Measurements from ENCODE around the gene HSPA1A. TPM values are rescaled to one million over a fixed set of nuclear protein-coding genes. Genes with fewer than 3 reads are reported as not detected.
A peak's percentile ranks its signal among the peaks of the same experiment; 100 is the strongest.
"Not testable (repeated sequence)": the region's sequence is repeated elsewhere in the genome, so short reads cannot be mapped to it uniquely, and the experiment has no call there.

The HSPA1A gene
- total RNA-seq, 4 donors from 2014 or later: 235 to 451 (median 370) TPM

DNA sequence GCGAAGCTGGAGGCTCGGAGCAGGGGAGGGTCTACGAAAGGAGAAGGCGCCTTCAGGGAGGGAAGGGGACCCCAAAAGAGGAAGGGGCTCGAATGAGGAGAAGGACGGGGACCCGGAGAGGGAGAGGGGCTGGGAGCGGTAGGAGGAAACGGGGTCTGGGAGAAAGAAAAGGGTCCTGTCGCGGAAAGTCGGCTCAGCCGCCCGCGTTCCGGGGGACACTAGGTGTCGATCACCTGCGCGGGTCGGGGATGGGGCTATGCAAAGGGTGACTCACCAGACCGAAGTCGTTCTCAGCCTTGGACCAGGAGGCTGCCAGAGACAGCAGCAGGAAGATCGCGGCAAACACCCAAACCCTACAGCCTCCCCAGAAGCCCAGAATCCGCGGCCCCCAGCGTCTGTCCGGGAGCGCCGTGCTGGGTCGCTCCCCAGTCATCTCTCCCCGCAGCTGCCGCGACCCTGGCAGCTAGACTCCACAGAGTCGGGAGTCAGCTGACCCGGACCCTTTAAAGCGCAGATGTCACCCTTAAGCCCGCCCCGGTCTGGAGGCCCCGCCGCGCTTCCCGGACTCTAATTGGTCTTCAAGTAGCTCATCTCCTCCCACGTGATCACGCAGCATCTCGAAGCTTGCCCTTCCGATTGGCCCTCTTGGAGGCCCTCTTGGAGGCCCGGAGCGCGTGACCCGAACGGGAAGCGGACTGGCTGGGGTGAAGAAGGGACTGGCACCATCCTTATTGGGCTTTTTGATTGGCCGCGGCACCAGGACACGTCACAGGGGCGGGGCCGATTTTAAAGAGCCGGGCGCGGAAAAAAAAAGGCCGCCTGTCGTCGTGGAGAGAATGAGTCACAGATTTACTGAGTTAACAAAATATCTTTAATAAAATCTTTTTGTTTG lies 47.2 kb downstream of the HSPA1A start, which contains the start of gene NEU1:
Gene NEU1 (minus strand): TSS at position 478 of the 892 bp plus-strand sequence. CDS start 45 bp downstream, at position 433.
- under 1% methylated on average over 41 of the region's 64 CpGs for WGBS
- H3K27me3 ChIP-seq: no peaks in the 10 kb centered on the region
- intact Hi-C loops (cut with DNase I): loop anchor here (10.0 kb wide), 1 partner anchor 178 kb away; the partner anchor contains the start of gene LY6G5C
- H3K4me1 ChIP-seq: peaks cover 20 to 35% (median 27%) of the 10 kb centered on the region in 4 donors
- TF ChIP-seq EP300 (IDR thresholded peaks at IDR 0.05): no peak
- TF ChIP-seq POLR2A (IDR thresholded peaks at IDR 0.05; ENCODE audit: low read depth): peak; percentile 93
- TF ChIP-seq POLR2AphosphoS5 (IDR thresholded peaks at IDR 0.05): peak; percentile 98
- peak within 1 kb of the TSS; percentile 76 to 92 (median 84) for H3K4me3 ChIP-seq
- H3K27ac ChIP-seq (replicated peaks in 1 of 4): peak within 1 kb of the TSS; percentile 89 to 95 (median 92)
- peak; percentile 100 for DNase-seq (ENCODE audit: extremely low spot score)
- peaks cover 15 to 37% (median 34%) of the 10 kb centered on the region in 4 donors for H3K36me3 ChIP-seq
- H3K9me3 ChIP-seq: no peaks in the 10 kb centered on the region

DNA sequence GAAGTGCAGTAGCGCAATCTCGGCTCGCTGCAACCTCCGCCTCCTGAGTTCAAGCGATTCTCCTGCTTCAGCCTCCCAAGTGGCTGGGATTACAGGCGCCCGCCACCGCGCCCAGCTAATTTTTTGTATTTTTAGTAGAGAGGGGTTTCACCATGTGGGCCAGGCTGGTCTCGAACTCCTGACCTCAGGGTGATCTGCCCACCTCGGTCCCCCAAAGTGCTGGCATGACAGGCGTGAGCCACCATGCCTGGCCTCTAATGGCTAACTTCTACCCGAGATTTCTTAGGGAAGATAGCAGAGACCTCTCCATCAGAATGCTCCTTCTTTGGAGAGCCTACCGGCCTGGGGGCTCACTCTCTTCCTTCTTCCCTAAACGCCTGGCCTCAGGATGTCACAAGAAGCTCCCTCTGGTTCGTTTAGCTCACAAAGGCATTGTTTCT lies 48.8 kb downstream of the HSPA1A start:
- Histone ChIP-seq H3K4me1 (peaks cover 20 to 35% (median 27%) of the 10 kb centered on the region in 4 donors), H3K4me3 (peak overlapping the region; percentile 76 to 92 (median 84)), H3K36me3 (peaks cover 9 to 21% (median 20%) of the 10 kb centered on the region in 4 donors), H3K27ac (replicated peaks in 1 of 4) (peak overlapping the region; percentile 89 to 95 (median 92))
- H3K27me3 ChIP-seq; H3K9me3 ChIP-seq; DNase-seq (ENCODE audit: extremely low spot score): not testable (repeated sequence)
- intact Hi-C loops (cut with DNase I): loop anchor here (10.0 kb wide), 1 partner anchor 179 kb away; the partner anchor contains the start of gene LY6G5C
- 12% methylated on average over 11 of the region's 16 CpGs for WGBS

DNA sequence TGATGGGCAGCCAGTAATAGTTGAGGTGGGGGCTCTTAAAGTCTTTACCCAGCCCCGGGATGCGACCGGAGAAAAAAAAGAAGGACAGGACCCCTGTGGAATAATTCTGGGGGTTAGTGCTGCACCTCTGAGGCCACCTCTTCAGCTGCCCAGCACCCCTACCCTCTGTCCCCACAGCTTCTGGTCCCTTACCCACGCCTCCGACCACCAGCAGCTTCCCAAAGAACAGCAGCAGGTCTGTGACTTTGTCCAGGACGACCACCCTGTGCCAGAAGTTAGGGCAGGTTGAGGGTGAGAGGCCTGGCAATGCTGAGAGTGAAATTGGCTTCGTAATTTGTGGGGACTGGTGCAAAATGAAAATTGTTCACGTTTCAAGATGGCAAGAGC lies 49.5 kb downstream of the HSPA1A start:
- intact Hi-C loops (cut with DNase I): loop anchor here (10.0 kb wide), 1 partner anchor 180 kb away; the partner anchor contains the start of gene LY6G5C
- no peak overlapping the region for H3K4me3 ChIP-seq

DNA sequence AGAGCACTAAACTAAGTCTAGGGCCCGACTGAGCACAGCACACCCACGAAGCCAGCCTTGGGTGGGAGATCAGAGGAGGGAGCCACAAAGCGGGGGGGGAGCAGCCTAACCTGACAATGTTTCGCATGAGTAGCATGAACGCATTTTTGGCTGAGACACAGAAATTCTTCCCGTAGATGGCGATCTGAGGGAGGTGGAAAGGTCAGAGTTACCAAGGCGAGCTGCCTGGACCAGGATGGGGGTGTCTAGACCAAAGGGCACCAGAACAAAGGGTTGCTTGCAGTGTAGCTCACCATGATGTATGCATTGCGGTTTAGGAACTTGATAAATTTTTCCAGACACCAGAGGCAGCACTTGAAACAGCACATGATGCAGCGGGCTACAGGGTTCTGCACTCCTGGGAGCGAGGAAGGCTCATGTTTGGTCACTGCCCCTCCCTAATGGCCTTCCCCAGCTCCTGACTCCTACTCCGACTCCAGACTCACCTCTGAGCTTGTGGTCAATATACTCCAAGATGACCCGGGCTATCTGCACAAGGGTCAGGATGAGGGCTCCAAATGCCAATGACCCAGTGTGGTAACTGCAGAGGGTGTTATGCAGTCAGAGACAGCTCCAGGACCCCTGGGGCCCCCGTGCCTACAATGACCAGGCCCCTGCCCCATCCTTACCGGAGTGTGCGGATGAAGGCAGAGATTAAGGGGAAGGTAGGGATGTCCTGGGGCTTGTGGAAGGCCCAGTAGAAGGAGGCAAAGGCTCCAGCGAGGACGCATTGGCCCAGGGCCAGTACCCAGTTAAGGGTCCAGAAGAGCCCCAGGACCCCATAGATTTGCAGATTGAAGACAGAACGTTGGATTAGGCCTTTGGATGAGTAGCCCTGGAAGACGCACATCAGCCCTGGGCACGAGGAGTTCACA lies 50.1 kb downstream of the HSPA1A start:
- Histone ChIP-seq H3K4me1 (peaks cover 20 to 35% (median 27%) of the 10 kb centered on the region in 4 donors), H3K9me3 (no peaks in the 10 kb centered on the region), H3K36me3 (peaks cover 0 to 8% (median 7%) of the 10 kb centered on the region in 4 donors), H3K4me3 (no peak overlapping the region), H3K27ac (replicated peaks in 1 of 4) (no peak overlapping the region), H3K27me3 (no peaks in the 10 kb centered on the region)
- 83% methylated on average over 20 of the region's 21 CpGs for WGBS
- intact Hi-C loops (cut with DNase I): loop anchor here (10.0 kb wide), 1 partner anchor 181 kb away; the partner anchor contains the start of gene LY6G5C
- DNase-seq (ENCODE audit: extremely low spot score): no peak
- TF ChIP-seq, protein P1, sequence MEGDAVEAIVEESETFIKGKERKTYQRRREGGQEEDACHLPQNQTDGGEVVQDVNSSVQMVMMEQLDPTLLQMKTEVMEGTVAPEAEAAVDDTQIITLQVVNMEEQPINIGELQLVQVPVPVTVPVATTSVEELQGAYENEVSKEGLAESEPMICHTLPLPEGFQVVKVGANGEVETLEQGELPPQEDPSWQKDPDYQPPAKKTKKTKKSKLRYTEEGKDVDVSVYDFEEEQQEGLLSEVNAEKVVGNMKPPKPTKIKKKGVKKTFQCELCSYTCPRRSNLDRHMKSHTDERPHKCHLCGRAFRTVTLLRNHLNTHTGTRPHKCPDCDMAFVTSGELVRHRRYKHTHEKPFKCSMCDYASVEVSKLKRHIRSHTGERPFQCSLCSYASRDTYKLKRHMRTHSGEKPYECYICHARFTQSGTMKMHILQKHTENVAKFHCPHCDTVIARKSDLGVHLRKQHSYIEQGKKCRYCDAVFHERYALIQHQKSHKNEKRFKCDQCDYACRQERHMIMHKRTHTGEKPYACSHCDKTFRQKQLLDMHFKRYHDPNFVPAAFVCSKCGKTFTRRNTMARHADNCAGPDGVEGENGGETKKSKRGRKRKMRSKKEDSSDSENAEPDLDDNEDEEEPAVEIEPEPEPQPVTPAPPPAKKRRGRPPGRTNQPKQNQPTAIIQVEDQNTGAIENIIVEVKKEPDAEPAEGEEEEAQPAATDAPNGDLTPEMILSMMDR (IDR thresholded peaks at IDR 0.05): no peak
- TF ChIP-seq POLR2A (IDR thresholded peaks at IDR 0.05; ENCODE audit: low read depth) (no peak), POLR2AphosphoS5 (IDR thresholded peaks at IDR 0.05) (no peak), EP300 (IDR thresholded peaks at IDR 0.05) (no peak)

More for the DNA sequence above, 49.5 kb downstream of the HSPA1A start:
- TF ChIP-seq POLR2AphosphoS5 (IDR thresholded peaks at IDR 0.05) (no peak), EP300 (IDR thresholded peaks at IDR 0.05) (no peak), POLR2A (IDR thresholded peaks at IDR 0.05; ENCODE audit: low read depth) (no peak)
- TF ChIP-seq, protein P1 (IDR thresholded peaks at IDR 0.05): no peak
- WGBS: 84% methylated on average over 8 of the region's 8 CpGs
- H3K9me3 ChIP-seq: no peaks in the 10 kb centered on the region
- DNase-seq (ENCODE audit: extremely low spot score): no peak
- H3K4me1 ChIP-seq: peaks cover 20 to 35% (median 27%) of the 10 kb centered on the region in 4 donors
- no peak overlapping the region for H3K27ac ChIP-seq (replicated peaks in 1 of 4)
- no peaks in the 10 kb centered on the region for H3K27me3 ChIP-seq
- H3K36me3 ChIP-seq: peaks cover 2 to 15% (median 13%) of the 10 kb centered on the region in 4 donors

Small RNA genes within 50 kb of the gene (small RNA-seq; reads per million reads assigned to genes)
- gene RF00019 (0 reads per million in 3 donors), gene SNORD48 (331 to 1,346 (median 343) reads per million in 3 donors), gene SNORD52 (0 reads per million in 3 donors)

Other genes starting within 250 kb of the HSPA1A start
- not detected for gene LTA, start 243.3 kb upstream of the HSPA1A start, total RNA-seq
- gene TNF, start 240.0 kb upstream of the HSPA1A start, total RNA-seq: 1 to 10 TPM in 1 of 4 donors, under 1 TPM in 1, not detected in 2; 0.17 to 1.5 TPM
- 1 to 10 TPM in 1 of 4 donors, under 1 TPM in 1, not detected in 2; 0.57 to 1.5 TPM for gene LTB, start 233.1 kb upstream of the HSPA1A start, total RNA-seq
- 1 to 10 TPM; 1.9 to 9.3 (median 6.8) TPM for gene LST1, start 229.3 kb upstream of the HSPA1A start, total RNA-seq
- gene NCR3, start 222.5 kb upstream of the HSPA1A start, total RNA-seq: not detected
- 10 to 100 TPM in 3 of 4 donors, 1 to 10 TPM in 1; 9.4 to 41.9 (median 14.4) TPM for gene AIF1, start 200.3 kb upstream of the HSPA1A start, total RNA-seq
- gene PRRC2A, start 194.8 kb upstream of the HSPA1A start, total RNA-seq: 100 to 1,000 TPM in 2 of 4 donors, 10 to 100 TPM in 2; 68.8 to 138 (median 89.2) TPM
- 100 to 1,000 TPM; 173 to 283 (median 217) TPM for gene BAG6, start 162.9 kb upstream of the HSPA1A start, total RNA-seq
- gene APOM, start 159.6 kb upstream of the HSPA1A start, total RNA-seq: 1 to 10 TPM; 1.5 to 3.3 (median 2.0) TPM
- gene C6orf47, start 154.8 kb upstream of the HSPA1A start, total RNA-seq: 10 to 100 TPM; 24.5 to 39.6 (median 34.0) TPM
- 10 to 100 TPM; 15.8 to 21.0 (median 19.4) TPM for gene GPANK1, start 150.5 kb upstream of the HSPA1A start, total RNA-seq
- gene CSNK2B, start 149.5 kb upstream of the HSPA1A start, total RNA-seq: 100 to 1,000 TPM; 132 to 188 (median 153) TPM
- 1 to 10 TPM; 2.9 to 4.0 (median 3.2) TPM for gene LY6G5B, start 145.6 kb upstream of the HSPA1A start, total RNA-seq
- 1 to 10 TPM in 2 of 4 donors, not detected in 2; 2.0 to 2.9 TPM for gene LY6G5C, start 134.5 kb upstream of the HSPA1A start, total RNA-seq
- 10 to 100 TPM; 44.9 to 57.9 (median 52.8) TPM for gene ABHD16A, start 112.2 kb upstream of the HSPA1A start, total RNA-seq
- gene LY6G6F, start 108.7 kb upstream of the HSPA1A start, total RNA-seq: not detected
- gene LY6G6D, start 100.2 kb upstream of the HSPA1A start, total RNA-seq: not detected
- gene LY6G6C, start 93.8 kb upstream of the HSPA1A start, total RNA-seq: not detected
- not detected for gene MPIG6B, start 92.2 kb upstream of the HSPA1A start, total RNA-seq
- gene DDAH2, start 86.2 kb upstream of the HSPA1A start, total RNA-seq: 100 to 1,000 TPM in 2 of 4 donors, 10 to 100 TPM in 2; 78.1 to 119 (median 100) TPM
- gene CLIC1, start 79.0 kb upstream of the HSPA1A start, total RNA-seq: 100 to 1,000 TPM; 208 to 379 (median 290) TPM
- 1 to 10 TPM; 4.0 to 6.4 (median 4.5) TPM for gene MSH5, start 75.5 kb upstream of the HSPA1A start, total RNA-seq
- under 1 TPM in 1 of 4 donors, not detected in 3; 0.83 TPM for gene SAPCD1, start 52.9 kb upstream of the HSPA1A start, total RNA-seq
- under 1 TPM in 3 of 4 donors, not detected in 1; 0.40 to 0.50 (median 0.45) TPM for gene VWA7, start 38.2 kb upstream of the HSPA1A start, total RNA-seq
- 10 to 100 TPM; 25.0 to 53.2 (median 34.8) TPM for gene VARS1, start 19.8 kb upstream of the HSPA1A start, total RNA-seq
- 10 to 100 TPM; 24.2 to 41.5 (median 32.9) TPM for gene LSM2, start 8.6 kb upstream of the HSPA1A start, total RNA-seq
- 1 to 10 TPM; 1.2 to 3.7 (median 2.6) TPM for gene HSPA1L, start 260 bp upstream of the HSPA1A start, total RNA-seq
- gene HSPA1B, start 12.2 kb downstream of the HSPA1A start, total RNA-seq: 100 to 1,000 TPM; 120 to 315 (median 274) TPM
- 10 to 100 TPM; 24.9 to 39.6 (median 34.9) TPM for gene NEU1, start 47.3 kb downstream of the HSPA1A start, total RNA-seq
- under 1 TPM in 2 of 4 donors, not detected in 2; 0.19 to 0.80 TPM for gene SLC44A4, start 63.5 kb downstream of the HSPA1A start, total RNA-seq
- 10 to 100 TPM; 25.7 to 48.4 (median 38.1) TPM for gene EHMT2, start 82.2 kb downstream of the HSPA1A start, total RNA-seq
- gene ZBTB12, start 86.5 kb downstream of the HSPA1A start, total RNA-seq: 1 to 10 TPM in 3 of 4 donors, under 1 TPM in 1; 0.66 to 2.5 (median 1.6) TPM
- gene C2, start 112.2 kb downstream of the HSPA1A start, total RNA-seq: 10 to 100 TPM in 3 of 4 donors, 1 to 10 TPM in 1; 10.0 to 15.4 (median 12.6) TPM
- 10 to 100 TPM; 11.6 to 28.7 (median 12.7) TPM for gene CFB, start 130.6 kb downstream of the HSPA1A start, total RNA-seq
- 10 to 100 TPM; 79.3 to 81.7 (median 81.1) TPM for gene NELFE, start 143.4 kb downstream of the HSPA1A start, total RNA-seq
- gene SKIC2, start 143.6 kb downstream of the HSPA1A start, total RNA-seq: 10 to 100 TPM; 23.3 to 33.2 (median 28.5) TPM
- 10 to 100 TPM; 12.9 to 18.4 (median 15.9) TPM for gene DXO, start 156.6 kb downstream of the HSPA1A start, total RNA-seq
- 100 to 1,000 TPM in 2 of 4 donors, 10 to 100 TPM in 2; 31.6 to 187 (median 98.2) TPM for gene C4A, start 166.5 kb downstream of the HSPA1A start, total RNA-seq
- gene C4B, start 199.3 kb downstream of the HSPA1A start, total RNA-seq: 100 to 1,000 TPM in 1 of 4 donors, 10 to 100 TPM in 3; 45.3 to 203 (median 75.8) TPM
- gene CYP21A2, start 222.9 kb downstream of the HSPA1A start, total RNA-seq: 1 to 10 TPM in 3 of 4 donors, under 1 TPM in 1; 0.33 to 3.7 (median 1.9) TPM

All from esophagus muscularis mucosa (tissue), 4 donors.